Mesendoderm (in vitro differentiated cells): Measurements from ENCODE around the gene RGS17.

Source experiments
- DNase-seq: peaks from one replicate; pipeline ENCODE4 v3.0.0; 2013
- H2AK5ac ChIP-seq: 2 replicates; pipeline ENCODE4 v1.6.1; 2013; ENCODE audit warnings: low read length, inconsistent platforms
- H2BK120ac ChIP-seq: 2 replicates; pipeline ENCODE4 v1.6.1; 2013; ENCODE audit warnings: low read depth, mild to moderate bottlenecking, low read length, moderate library complexity, mixed read lengths
- H2BK15ac ChIP-seq: replicated peaks from 2 replicates; pipeline ENCODE4 v1.6.1; 2013; ENCODE audit warnings: low read depth, mild to moderate bottlenecking, moderate library complexity
- H2BK5ac ChIP-seq: 2 replicates; pipeline ENCODE4 v1.6.1; 2013; ENCODE audit warnings: low read length, inconsistent platforms
- H3K18ac ChIP-seq: 2 replicates; pipeline ENCODE4 v1.6.1; 2013; ENCODE audit warnings: mild to moderate bottlenecking, low read length, mixed read lengths
- H3K23ac ChIP-seq: one replicate; pipeline ENCODE4 v1.6.1; 2013; ENCODE audit warnings: low read length
- H3K27ac ChIP-seq: 2 replicates; pipeline ENCODE4 v1.5.1; 2013; ENCODE audit warnings: low read depth, mild to moderate bottlenecking, inconsistent platforms, low read length, moderate library complexity
- H3K27me3 ChIP-seq: 2 replicates; pipeline ENCODE4 v1.6.1; 2013; ENCODE audit warnings: low read length, control low read depth, mild to moderate bottlenecking, inconsistent platforms; ENCODE audit not compliant: insufficient read depth, poor library complexity
- H3K36me3 ChIP-seq: 2 replicates; pipeline ENCODE4 v1.6.1; 2013; ENCODE audit warnings: low read length, inconsistent platforms; ENCODE audit not compliant: control insufficient read depth, insufficient read depth
- H3K4ac ChIP-seq: one replicate; pipeline ENCODE4 v1.6.1; 2013; ENCODE audit warnings: low read depth, mild to moderate bottlenecking, low read length, moderate library complexity
- H3K4me1 ChIP-seq: 2 replicates; pipeline ENCODE4 v1.6.1; 2013; ENCODE audit warnings: low read depth, low read length, inconsistent platforms; ENCODE audit not compliant: control insufficient read depth
- H3K4me2 ChIP-seq: 2 replicates; pipeline ENCODE4 v1.6.1; 2013; ENCODE audit warnings: low read length
- H3K4me3 ChIP-seq: 2 replicates; pipeline ENCODE4 v1.5.1; 2013; ENCODE audit warnings: mild to moderate bottlenecking, low read length
- H3K56ac ChIP-seq: one replicate; pipeline ENCODE4 v1.6.1; 2013; ENCODE audit warnings: low read length
- H3K79me1 ChIP-seq: 2 replicates; pipeline ENCODE4 v1.6.1; 2013; ENCODE audit warnings: low read length, inconsistent platforms
- H3K79me2 ChIP-seq: 2 replicates; pipeline ENCODE4 v1.6.1; 2013; ENCODE audit warnings: mild to moderate bottlenecking, low read length; ENCODE audit not compliant: control insufficient read depth, insufficient read depth
- H3K9ac ChIP-seq: 2 replicates; pipeline ENCODE4 v1.6.1; 2013; ENCODE audit warnings: low read length, inconsistent platforms
- H4K5ac ChIP-seq: one replicate; pipeline ENCODE4 v1.6.1; 2013; ENCODE audit warnings: low read length
- H4K8ac ChIP-seq: one replicate; pipeline ENCODE4 v1.6.1; 2013; ENCODE audit warnings: low read depth, mild to moderate bottlenecking, control low read depth, low read length, moderate library complexity
- WGBS: extraction: QIAGEN DNeasy Blood & Tissue Kit; methylation state at CpG from one replicate; pipeline ENCODE4 v1.1.7; 2013; ENCODE audit warnings: low lambda C conversion rate, missing lambda C conversion rate; ENCODE audit not compliant: insufficient coverage; ENCODE audit errors: extremely low coverage; 5-methylcytosine and 5-hydroxymethylcytosine counted together

Gene RGS17

DNA sequence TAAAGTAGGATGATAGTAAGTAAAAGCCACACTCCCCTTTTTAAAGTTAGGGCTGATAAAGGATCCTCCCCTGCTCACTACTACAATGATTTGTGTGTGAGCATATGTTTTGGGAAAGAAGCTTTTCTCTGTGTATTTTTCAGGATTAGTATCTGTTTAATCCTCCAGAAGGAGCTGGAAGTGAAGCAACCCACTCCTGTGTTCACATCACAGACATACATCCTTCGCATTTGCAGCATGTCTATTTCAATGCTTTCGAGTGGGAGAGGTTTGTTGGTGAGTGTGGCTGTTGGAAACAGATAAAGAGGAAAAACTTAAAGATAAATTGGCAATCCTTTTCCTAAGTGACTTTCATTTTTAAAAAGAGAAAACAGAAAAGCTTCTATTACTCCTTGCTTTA is 31.6 kb upstream of the RGS17 start:
- H3K18ac ChIP-seq = no peak overlapping the region
- no peak overlapping the region for H4K5ac ChIP-seq
- H3K4me1 ChIP-seq = no peaks in the 10 kb centered on the region
- H3K9ac ChIP-seq = no peak overlapping the region
- no CpG with 5 or more reads among the region's 2 CpGs for WGBS
- no peak overlapping the region for H3K27ac ChIP-seq
- no peak overlapping the region for H4K8ac ChIP-seq
- no peak overlapping the region for H2BK15ac ChIP-seq
- no peak overlapping the region for H3K4me3 ChIP-seq
- H3K56ac ChIP-seq = no peak overlapping the region
- no peaks in the 10 kb centered on the region for H3K27me3 ChIP-seq
- H2AK5ac ChIP-seq = no peak overlapping the region
- no peaks in the 10 kb centered on the region for H3K36me3 ChIP-seq
- no peak overlapping the region for H2BK5ac ChIP-seq
- H2BK120ac ChIP-seq = no peak overlapping the region
- no peaks in the 10 kb centered on the region for H3K79me1 ChIP-seq
- no peaks in the 10 kb centered on the region for H3K79me2 ChIP-seq
- no peak overlapping the region for H3K4me2 ChIP-seq
- no peak overlapping the region for H3K4ac ChIP-seq
- no peak overlapping the region for H3K23ac ChIP-seq
- DNase-seq = no peak

DNA sequence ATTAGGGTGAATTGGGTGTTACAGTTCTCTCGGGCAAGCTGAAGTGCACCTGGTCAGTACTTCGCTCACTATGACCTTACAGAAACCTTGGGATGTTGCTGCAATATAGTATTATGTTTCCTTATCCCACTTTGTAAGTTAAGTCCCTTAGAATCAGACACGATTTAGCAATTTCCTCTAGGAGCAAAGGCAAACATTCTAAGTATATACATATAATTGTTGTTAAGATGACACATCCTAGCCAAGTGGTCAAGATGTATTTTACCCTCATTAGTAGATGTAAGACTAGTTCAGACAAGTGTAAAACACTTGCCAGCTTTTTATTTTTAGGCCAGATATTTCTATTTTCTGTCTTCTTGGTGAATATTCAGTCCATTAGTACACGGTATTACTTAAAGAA is 31.1 kb upstream of the RGS17 start:
- Histone ChIP-seq H3K56ac (no peak overlapping the region), H3K79me1 (no peaks in the 10 kb centered on the region), H3K4ac (no peak overlapping the region), H4K5ac (no peak overlapping the region), H2BK120ac (no peak overlapping the region), H4K8ac (no peak overlapping the region), H3K4me1 (no peaks in the 10 kb centered on the region), H3K27me3 (no peaks in the 10 kb centered on the region), H3K4me3 (no peak overlapping the region), H2BK15ac (no peak overlapping the region), H3K9ac (no peak overlapping the region), H3K4me2 (no peak overlapping the region), H2BK5ac (no peak overlapping the region), H2AK5ac (no peak overlapping the region), H3K27ac (no peak overlapping the region), H3K79me2 (no peaks in the 10 kb centered on the region), H3K23ac (no peak overlapping the region), H3K18ac (no peak overlapping the region), H3K36me3 (no peaks in the 10 kb centered on the region)
- no CpG with 5 or more reads among the region's 4 CpGs for WGBS
- DNase-seq = no peak

DNA sequence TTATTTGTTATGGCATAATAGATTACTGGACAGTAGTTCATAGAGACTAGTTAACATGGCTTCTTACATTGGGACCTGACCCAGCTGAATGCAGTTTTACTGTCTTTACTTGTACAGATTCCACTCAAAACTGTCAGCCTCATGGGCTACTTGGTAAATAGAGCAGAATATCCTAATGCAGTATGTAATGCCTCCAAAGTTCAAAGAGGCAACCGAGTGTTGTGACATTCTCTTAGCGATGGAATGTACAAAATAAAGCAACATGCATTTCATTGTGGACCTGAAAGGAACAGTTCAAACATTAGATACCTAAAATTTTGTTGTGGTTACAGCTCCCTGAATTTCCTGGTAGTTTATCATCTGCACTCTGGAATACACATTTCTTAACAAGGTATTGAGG is 29.1 kb upstream of the RGS17 start:
- Histone ChIP-seq H3K4me1 (no peaks in the 10 kb centered on the region), H3K27ac (no peak overlapping the region), H2BK120ac (no peak overlapping the region), H2AK5ac (no peak overlapping the region), H4K5ac (no peak overlapping the region), H3K4ac (no peak overlapping the region), H3K56ac (no peak overlapping the region), H3K27me3 (no peaks in the 10 kb centered on the region), H2BK15ac (no peak overlapping the region), H3K23ac (no peak overlapping the region), H3K9ac (no peak overlapping the region), H3K18ac (no peak overlapping the region), H4K8ac (no peak overlapping the region), H3K79me2 (no peaks in the 10 kb centered on the region), H3K4me3 (no peak overlapping the region), H3K4me2 (no peak overlapping the region), H3K36me3 (no peaks in the 10 kb centered on the region), H2BK5ac (no peak overlapping the region), H3K79me1 (no peaks in the 10 kb centered on the region)
- no CpG with 5 or more reads among the region's 2 CpGs for WGBS
- no peak for DNase-seq

DNA sequence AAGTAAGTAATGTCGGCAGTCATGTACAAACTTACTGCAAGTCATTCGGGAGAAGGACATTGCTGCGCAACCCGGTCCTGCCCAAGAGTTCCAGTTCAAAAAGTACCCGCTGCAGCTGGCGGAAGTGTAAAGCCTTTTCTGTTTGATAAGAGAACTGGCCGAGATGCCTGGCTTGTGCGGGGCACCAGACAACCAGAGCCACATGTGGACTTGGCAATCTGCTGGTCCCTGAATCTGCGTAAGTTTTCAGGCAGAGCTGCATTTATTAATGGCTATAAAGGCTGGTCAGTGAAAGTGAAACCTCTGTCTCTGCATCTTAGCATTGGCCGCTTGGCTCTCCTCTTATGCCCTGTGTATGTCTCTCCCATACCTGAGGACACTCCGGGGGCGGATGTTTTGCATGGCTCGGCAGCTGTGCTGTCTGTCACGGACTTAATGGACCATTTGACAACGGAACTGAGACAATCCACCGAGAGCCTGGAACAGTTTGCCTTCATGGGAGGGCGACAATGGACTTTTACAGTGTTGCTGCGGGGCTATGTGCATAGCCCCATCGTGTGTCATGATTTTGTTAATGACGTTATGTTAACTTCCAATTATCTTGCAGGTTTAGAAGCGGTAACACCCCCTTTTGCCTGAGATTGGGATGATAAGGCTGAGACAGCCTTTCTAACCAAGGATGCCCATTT is 19.8 kb upstream of the RGS17 start:
- Histone ChIP-seq H2BK15ac (no peak overlapping the region), H2AK5ac (no peak overlapping the region), H3K56ac (no peak overlapping the region), H4K5ac (no peak overlapping the region), H3K9ac (no peak overlapping the region), H3K4me3 (no peak overlapping the region), H4K8ac (no peak overlapping the region), H3K4ac (no peak overlapping the region), H3K36me3 (no peaks in the 10 kb centered on the region), H3K79me2 (no peaks in the 10 kb centered on the region), H3K23ac (no peak overlapping the region), H3K4me1 (no peaks in the 10 kb centered on the region), H3K27me3 (no peaks in the 10 kb centered on the region), H3K27ac (no peak overlapping the region), H3K79me1 (no peaks in the 10 kb centered on the region), H2BK5ac (no peak overlapping the region), H3K4me2 (no peak overlapping the region), H3K18ac (no peak overlapping the region), H2BK120ac (no peak overlapping the region)
- WGBS = no CpG with 5 or more reads among the region's 21 CpGs
- DNase-seq = no peak

DNA sequence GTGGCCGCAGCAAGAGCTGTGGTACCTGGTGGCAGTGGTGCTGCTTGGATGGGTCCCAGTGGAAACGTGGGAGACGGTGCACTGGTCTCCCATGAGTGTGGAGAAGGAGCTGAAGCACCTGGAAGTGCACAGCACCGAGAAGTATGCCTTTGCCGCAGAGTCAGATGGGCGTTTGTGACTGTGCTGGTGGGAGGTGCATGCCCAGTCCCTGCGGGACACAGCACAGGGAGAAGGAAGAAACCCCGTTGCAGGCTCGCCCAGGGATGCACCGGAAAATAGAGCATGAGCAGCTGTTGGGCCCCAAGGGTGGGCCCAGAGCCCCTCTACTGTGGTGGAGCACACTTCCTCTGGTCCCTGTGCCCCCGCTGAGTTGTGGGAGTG is 19.3 kb upstream of the RGS17 start:
- Histone ChIP-seq H3K27me3 (no peaks in the 10 kb centered on the region), H3K4me2 (no peak overlapping the region), H3K56ac (no peak overlapping the region), H3K4me1 (no peaks in the 10 kb centered on the region), H3K79me1 (no peaks in the 10 kb centered on the region), H2AK5ac (no peak overlapping the region), H3K4me3 (no peak overlapping the region), H2BK5ac (no peak overlapping the region), H3K27ac (no peak overlapping the region), H3K18ac (no peak overlapping the region), H3K36me3 (no peaks in the 10 kb centered on the region), H4K5ac (no peak overlapping the region), H3K9ac (no peak overlapping the region), H3K23ac (no peak overlapping the region), H4K8ac (no peak overlapping the region), H2BK120ac (no peak overlapping the region), H3K79me2 (no peaks in the 10 kb centered on the region), H2BK15ac (no peak overlapping the region), H3K4ac (no peak overlapping the region)
- WGBS = no CpG with 5 or more reads among the region's 11 CpGs
- DNase-seq = no peak

DNA sequence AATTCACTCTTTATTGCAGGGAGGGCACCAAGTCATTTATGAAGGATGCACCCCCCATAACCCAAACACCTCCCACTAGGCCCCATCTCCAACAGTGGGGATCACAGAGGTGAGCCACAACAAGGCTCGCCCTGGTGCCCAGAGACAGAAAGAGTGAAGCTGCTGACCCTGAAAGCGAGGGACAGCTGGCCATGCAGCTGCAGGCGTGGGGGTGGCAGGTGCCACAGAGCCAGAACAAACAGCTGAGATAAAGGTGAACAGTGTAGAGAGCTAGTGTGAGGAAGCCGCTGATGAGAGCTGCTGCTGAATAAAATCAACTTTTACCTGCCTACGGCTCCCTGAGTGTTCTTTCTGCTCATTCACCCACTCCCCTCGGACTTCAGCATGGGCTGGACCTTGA is 18.8 kb upstream of the RGS17 start:
- Histone ChIP-seq H3K18ac (no peak overlapping the region), H3K79me2 (no peaks in the 10 kb centered on the region), H3K4me2 (no peak overlapping the region), H3K9ac (no peak overlapping the region), H2BK15ac (no peak overlapping the region), H3K4me3 (no peak overlapping the region), H4K8ac (no peak overlapping the region), H3K27ac (no peak overlapping the region), H3K56ac (no peak overlapping the region), H3K23ac (no peak overlapping the region), H3K4ac (no peak overlapping the region), H3K27me3 (no peaks in the 10 kb centered on the region), H3K79me1 (no peaks in the 10 kb centered on the region), H2BK120ac (no peak overlapping the region), H4K5ac (no peak overlapping the region), H2BK5ac (no peak overlapping the region), H3K36me3 (no peaks in the 10 kb centered on the region), H3K4me1 (no peaks in the 10 kb centered on the region), H2AK5ac (no peak overlapping the region)
- WGBS = no CpG with 5 or more reads among the region's 6 CpGs
- DNase-seq = no peak
